ENCODE measurements around the gene LRP1B. TPM values are rescaled to one million over a fixed set of nuclear protein-coding genes. Genes with fewer than 3 reads are reported as not detected.
A peak's percentile ranks its signal among the peaks of the same experiment; 100 is the strongest.

Gene LRP1B
- polyA plus RNA-seq, 1 donor: 1.1 TPM

DNA sequence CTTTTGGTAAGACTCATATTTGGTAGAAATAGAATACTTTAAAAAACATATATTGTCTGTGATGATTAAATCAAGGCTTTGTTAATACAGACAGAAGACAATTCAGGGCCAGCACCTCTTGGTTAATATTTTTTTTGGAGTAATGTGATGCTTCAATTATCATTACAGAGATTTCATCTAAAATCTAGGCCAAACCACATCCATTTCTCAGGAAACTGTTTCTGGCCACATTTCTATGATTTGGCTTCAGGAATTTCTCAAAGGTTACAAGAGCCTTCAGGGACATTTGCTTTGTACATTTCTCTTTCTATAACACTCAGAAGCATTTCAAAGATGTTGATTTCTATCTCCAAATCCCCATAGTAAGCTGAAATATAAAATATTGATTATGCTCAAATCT lies 614.9 kb downstream of the LRP1B start:
- DNase-seq: no peak

- no peak for DNase-seq
These were observed 617.0 kb downstream of the LRP1B start for GRCh38 chr2:141513853-141514252.

- no peak for DNase-seq
These were observed 621.8 kb downstream of the LRP1B start for GRCh38 chr2:141508806-141509595.

- DNase-seq: no peak
These were observed 622.6 kb downstream of the LRP1B start for GRCh38 chr2:141508086-141508752.

DNA sequence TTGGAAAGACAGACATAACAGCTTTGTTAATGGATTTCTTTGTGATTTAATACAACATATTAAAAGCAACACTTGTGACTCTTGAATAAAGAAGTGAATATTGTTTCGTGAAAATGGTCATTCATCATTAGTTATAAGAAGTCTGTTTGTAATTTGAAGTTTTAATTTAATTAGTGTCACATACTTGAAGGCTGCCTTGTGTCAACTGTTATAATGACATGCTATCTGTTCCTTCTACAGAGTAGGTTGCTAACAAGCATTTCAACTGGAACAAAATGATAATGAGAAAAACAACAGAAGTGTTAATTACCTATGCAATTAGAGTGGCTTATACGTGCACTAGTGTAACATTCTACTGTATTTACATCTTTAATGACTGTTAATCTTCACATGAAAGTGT lies 624.7 kb downstream of the LRP1B start:
- no peak for DNase-seq

- DNase-seq: no peak
These were observed 629.1 kb downstream of the LRP1B start for GRCh38 chr2:141501752-141502151.

DNA sequence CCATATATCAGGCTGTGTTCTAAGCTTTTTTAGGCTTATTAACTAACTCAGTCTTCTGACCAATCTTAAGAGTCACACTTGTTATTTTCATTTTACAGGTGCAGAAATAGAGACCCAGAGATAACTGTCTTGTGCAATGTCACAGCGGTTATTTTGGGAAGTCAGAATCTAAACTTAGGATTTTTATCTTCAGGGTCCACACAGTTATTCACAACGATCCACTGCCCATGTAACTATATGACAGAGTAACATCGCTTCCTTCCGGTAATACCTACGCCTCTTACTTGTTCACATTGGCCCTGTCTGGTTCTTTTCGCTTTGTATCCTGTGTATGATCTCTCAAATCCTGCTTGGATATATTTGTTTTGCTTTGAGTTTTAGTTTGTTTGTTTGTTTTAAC lies 631.7 kb downstream of the LRP1B start:
- DNase-seq: no peak

- no peak for DNase-seq
These were observed 632.3 kb downstream of the LRP1B start for GRCh38 chr2:141498561-141498960.

DNA sequence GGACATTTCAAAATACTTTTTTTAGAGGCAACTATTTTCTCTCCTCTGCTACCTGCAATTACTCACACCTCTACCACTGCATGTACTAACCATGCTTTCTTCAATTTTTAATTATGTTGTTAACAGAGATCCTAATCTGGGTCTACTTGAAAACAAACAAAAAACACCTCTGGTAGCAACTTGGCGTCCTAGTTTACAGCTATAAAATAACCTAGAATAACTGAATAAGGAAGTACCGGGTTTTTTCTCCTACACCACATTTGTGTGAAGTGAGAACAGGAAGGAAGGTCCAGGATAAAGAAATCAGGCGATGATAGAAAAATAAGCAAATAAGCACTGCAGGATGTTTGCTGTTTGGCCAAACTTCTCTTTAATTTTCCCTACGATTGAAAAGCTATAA lies 633.5 kb downstream of the LRP1B start:
- DNase-seq: no peak

GRCh38 chr2:141496810-141497209 lies 634.0 kb downstream of the LRP1B start:
- no peak for DNase-seq

GRCh38 chr2:141493936-141494335 lies 636.9 kb downstream of the LRP1B start:
- DNase-seq: no peak

DNA sequence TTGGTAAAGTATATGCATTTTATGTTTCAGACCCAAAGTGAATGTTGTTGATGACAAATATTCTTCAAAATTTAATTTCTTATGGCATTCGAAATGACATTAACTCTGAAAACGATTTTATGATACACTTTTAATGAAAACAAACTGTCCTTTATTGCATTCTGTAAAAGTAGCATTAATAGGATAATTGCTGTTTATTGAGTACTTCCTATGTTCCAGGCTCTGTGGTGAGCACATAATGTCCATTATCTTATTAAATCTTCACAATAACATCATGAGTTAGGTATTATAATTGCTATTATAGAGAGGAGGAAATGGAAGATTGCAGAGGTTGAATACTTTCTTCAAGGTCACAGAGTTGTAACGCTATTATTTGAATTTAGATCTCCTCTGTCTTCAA lies 638.0 kb downstream of the LRP1B start:
- no peak for DNase-seq

- no peak for DNase-seq
These were observed 639.9 kb downstream of the LRP1B start for GRCh38 chr2:141490886-141491285.

GRCh38 chr2:141482697-141483096 lies 648.1 kb downstream of the LRP1B start:
- no peak for DNase-seq

DNA sequence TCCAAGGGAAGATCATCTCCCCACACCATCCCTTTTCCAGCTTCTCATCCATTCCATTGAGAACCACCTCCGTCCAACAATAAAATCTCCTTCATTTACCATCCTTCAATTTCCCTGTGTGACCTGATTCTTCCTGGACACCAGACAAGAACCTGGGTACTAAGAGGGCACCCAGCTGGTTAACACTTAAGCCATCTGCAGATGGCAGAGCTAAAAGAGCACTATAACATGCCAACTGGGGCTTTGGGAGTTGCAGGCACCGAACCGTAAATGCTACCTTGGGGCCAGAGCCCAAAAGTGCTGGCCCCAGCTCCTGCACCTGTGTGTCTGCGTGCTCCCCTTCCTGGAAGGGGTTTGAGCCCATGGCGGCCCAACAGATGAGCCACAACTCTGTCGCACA lies 655.0 kb downstream of the LRP1B start:
- no peak for DNase-seq

DNA sequence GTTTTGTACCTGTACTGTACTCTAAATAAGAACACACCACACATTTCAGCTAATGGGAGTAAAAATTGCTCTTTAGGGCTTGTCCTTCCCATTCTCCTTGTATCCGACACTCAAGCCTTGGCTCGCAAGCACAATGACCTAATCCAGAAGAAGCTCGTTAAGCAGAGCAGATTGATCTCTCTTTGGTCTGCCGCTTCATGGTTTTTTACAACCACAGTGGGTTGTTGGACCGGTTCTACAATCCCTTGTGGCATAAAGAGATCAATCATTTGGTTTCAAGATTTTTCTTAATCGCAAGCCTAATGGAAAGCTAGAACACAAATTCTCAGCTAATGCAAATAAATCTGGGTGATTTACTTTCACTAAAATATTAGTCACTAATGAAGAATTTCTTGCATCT lies 662.1 kb downstream of the LRP1B start:
- DNase-seq: peak; percentile 19

DNA sequence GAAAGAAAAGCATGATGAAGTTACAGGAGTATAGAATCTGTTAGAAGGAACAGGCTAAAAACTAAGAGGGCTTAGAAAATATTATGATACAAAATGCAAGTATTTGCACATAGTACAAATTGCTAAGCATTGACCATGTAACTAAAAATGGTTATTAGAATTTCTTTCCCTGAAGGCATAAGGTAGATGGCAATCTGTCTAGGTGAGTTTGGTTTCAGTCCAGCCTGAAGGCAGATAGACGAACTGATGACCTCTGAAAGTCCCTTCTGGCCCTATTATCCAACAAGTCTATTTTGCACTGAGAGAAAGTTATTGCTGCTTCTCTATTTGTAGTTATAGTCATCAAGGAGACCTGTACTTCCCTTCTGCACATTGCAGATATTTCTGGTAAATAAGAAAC lies 663.5 kb downstream of the LRP1B start:
- no peak for DNase-seq

- DNase-seq: no peak
These were observed 665.8 kb downstream of the LRP1B start for GRCh38 chr2:141464995-141465394.

GRCh38 chr2:141458351-141458750 lies 672.5 kb downstream of the LRP1B start:
- DNase-seq: no peak

- DNase-seq: no peak
These were observed 674.9 kb downstream of the LRP1B start for GRCh38 chr2:141455877-141456276.

DNA sequence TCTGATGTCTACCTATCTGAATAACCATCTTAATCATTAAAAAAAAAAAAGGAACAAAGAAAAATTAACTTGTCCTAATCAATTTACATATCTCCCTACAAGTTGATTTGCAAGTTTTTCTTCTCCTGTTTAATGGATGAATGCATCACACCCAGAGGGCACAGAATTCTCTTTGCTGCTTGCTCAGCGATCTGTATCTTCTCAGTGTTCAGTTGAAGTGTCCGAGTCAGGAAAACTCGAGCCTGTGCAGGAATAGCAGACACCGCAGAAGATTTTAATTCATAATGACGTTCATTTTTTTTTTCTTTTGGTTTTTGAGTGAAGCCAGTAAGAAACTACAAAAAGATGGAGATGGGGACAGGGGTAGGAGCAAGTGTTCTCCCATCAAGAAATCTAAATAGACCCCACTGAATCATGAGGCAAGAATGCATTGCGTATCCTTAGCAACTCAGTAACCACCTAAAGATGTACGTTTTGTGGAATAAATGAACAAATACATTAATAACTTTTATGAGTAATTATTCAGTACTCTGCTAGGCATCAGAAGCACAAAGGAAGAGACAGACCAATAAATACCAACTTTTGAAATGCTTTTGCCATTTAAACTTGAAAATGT lies 675.5 kb downstream of the LRP1B start:
- peak; percentile 18 for DNase-seq

GRCh38 chr2:141440072-141440635 lies 690.7 kb downstream of the LRP1B start:
- no peak for DNase-seq

- DNase-seq: no peak
These were observed 691.3 kb downstream of the LRP1B start for GRCh38 chr2:141439524-141439923.
